ENCODE data around the gene SLC26A6. TPM values are rescaled to one million over a fixed set of nuclear protein-coding genes. Genes with fewer than 3 reads are reported as not detected.
A peak's percentile ranks its signal among the peaks of the same experiment; 100 is the strongest.

SLC26A6 gene
- total RNA-seq, 2 donors from 2014 or later: 94.9 to 112 TPM

- Histone ChIP-seq H3K9ac (ENCODE audit: low read depth in 2 of 2, low read length in 2 of 2) (peak overlapping the region; percentile 57 to 79), H3K4me3 (peak overlapping the region; percentile 87), H3K27me3 (no peaks in the 10 kb centered on the region), H3K4me1 (peaks cover 4% of the 10 kb centered on the region), H3K36me3 (peaks cover 6% of the 10 kb centered on the region), H3K9me3 (no peaks in the 10 kb centered on the region), H3K27ac (peak overlapping the region; percentile 78)
- no peak for DNase-seq
- intact Hi-C loops (cut with DNase I): loop anchor here (10.0 kb wide), 1 partner anchor 171 kb away; a partner anchor contains a TSS
- TF ChIP-seq CTCF (IDR thresholded peaks at IDR 0.05): no peak
Observed at GRCh38 chr3:48636149-48636655, 941 bp upstream of the SLC26A6 start.

- Histone ChIP-seq H3K27me3 (no peaks in the 10 kb centered on the region), H3K36me3 (peaks cover 10% of the 10 kb centered on the region), H3K4me1 (peaks cover 4% of the 10 kb centered on the region), H3K9me3 (no peaks in the 10 kb centered on the region), H3K4me3 (peak overlapping the region; percentile 87), H3K9ac (ENCODE audit: low read depth in 2 of 2, low read length in 2 of 2) (peak overlapping the region; percentile 85 to 87), H3K27ac (peak overlapping the region; percentile 78)
- intact Hi-C loops (cut with DNase I): loop anchor here (10.0 kb wide), 1 partner anchor 170 kb away; a partner anchor contains a TSS
- DNase-seq: peak; percentile 82
- no peak for TF ChIP-seq CTCF (IDR thresholded peaks at IDR 0.05)
Observed at GRCh38 chr3:48634661-48635221, 520 bp downstream of the SLC26A6 start.

GRCh38 chr3:48633743-48634142 is 1.5 kb downstream of the SLC26A6 start:
- intact Hi-C loops (cut with DNase I): loop anchor here (10.0 kb wide), 1 partner anchor 169 kb away; a partner anchor contains a TSS
- H3K4me1 ChIP-seq: peaks cover 4% of the 10 kb centered on the region
- H3K4me3 ChIP-seq: no peak overlapping the region
- DNase-seq: no peak
- H3K27me3 ChIP-seq: no peaks in the 10 kb centered on the region
- H3K27ac ChIP-seq: no peak overlapping the region
- H3K9ac ChIP-seq (ENCODE audit: low read depth in 2 of 2, low read length in 2 of 2): peak overlapping the region; percentile 24 to 85
- no peak for TF ChIP-seq CTCF (IDR thresholded peaks at IDR 0.05)
- no peaks in the 10 kb centered on the region for H3K9me3 ChIP-seq
- H3K36me3 ChIP-seq: peaks cover 12% of the 10 kb centered on the region

GRCh38 chr3:48633256-48633655 is 2.0 kb downstream of the SLC26A6 start:
- Histone ChIP-seq H3K4me3 (no peak overlapping the region), H3K4me1 (peaks cover 4% of the 10 kb centered on the region), H3K27ac (no peak overlapping the region), H3K9me3 (no peaks in the 10 kb centered on the region), H3K9ac (ENCODE audit: low read depth in 2 of 2, low read length in 2 of 2) (no peak overlapping the region), H3K27me3 (no peaks in the 10 kb centered on the region), H3K36me3 (peaks cover 12% of the 10 kb centered on the region)
- intact Hi-C loops (cut with DNase I): loop anchor here (10.0 kb wide), 1 partner anchor 168 kb away; a partner anchor contains a TSS
- no peak for DNase-seq
- no peak for TF ChIP-seq CTCF (IDR thresholded peaks at IDR 0.05)

- no peak overlapping the region for H3K27ac ChIP-seq
- no peak overlapping the region for H3K4me3 ChIP-seq
Observed at GRCh38 chr3:48631516-48632448, 3.5 kb downstream of the SLC26A6 start.

More at GRCh38 chr3:48631516-48632448, 3.5 kb downstream of the SLC26A6 start:
- H3K4me1 ChIP-seq: peaks cover 4% of the 10 kb centered on the region
- H3K27me3 ChIP-seq: no peaks in the 10 kb centered on the region
- intact Hi-C loops (cut with DNase I): loop anchor here (10.0 kb wide), 1 partner anchor 167 kb away; a partner anchor contains a TSS
- no peak for TF ChIP-seq CTCF (IDR thresholded peaks at IDR 0.05)
- no peak overlapping the region for H3K9ac ChIP-seq (ENCODE audit: low read depth in 2 of 2, low read length in 2 of 2)
- no peak for DNase-seq
- H3K36me3 ChIP-seq: peaks cover 12% of the 10 kb centered on the region
- no peaks in the 10 kb centered on the region for H3K9me3 ChIP-seq

Measured in colonic mucosa (tissue), 4 donors.